ELF-1 (cell line): ENCODE data around the gene LRTM2.

Source experiments
- DNase-seq: peaks from one replicate; pipeline ENCODE4 v3.0.0-alpha.2; 2016; ENCODE audit warnings: low read depth, low spot score

The LRTM2 gene

DNA sequence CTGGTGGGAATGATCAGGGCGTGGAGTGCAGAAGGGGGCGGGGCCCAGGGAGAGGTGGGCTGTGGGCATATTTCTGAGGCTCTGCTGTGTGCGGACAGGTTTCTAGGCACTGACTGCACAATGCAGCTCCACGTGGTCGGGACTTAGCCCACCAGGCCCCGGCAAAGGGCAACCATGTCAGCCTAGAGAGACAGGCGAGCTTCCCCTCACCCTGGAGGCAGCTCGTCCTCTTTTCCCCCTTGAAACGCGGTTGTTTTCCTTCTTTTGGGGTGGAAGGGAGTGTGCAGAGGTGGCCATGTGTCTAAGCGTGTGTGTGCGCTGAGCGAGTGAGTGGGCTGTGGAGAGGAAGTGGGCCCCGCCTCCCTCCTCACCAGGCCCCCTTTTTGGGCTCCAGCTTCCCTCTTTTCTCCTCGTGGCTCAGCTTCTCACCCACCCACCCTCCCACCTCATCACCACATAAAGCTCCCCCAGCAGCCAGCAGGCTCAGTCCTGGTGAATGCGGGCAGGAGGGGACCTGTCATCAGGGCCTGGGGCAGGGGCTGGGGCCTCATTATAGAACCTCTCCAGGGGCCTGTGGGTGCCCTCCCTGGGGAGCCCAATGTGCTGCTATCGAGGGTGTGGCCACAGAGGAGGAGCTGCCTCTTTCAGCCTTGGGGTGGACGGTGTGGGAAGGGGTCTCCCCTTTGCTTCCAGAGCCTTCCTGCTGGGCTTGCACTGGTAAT lies 22.0 kb downstream of the LRTM2 start:
- no peak for DNase-seq

DNA sequence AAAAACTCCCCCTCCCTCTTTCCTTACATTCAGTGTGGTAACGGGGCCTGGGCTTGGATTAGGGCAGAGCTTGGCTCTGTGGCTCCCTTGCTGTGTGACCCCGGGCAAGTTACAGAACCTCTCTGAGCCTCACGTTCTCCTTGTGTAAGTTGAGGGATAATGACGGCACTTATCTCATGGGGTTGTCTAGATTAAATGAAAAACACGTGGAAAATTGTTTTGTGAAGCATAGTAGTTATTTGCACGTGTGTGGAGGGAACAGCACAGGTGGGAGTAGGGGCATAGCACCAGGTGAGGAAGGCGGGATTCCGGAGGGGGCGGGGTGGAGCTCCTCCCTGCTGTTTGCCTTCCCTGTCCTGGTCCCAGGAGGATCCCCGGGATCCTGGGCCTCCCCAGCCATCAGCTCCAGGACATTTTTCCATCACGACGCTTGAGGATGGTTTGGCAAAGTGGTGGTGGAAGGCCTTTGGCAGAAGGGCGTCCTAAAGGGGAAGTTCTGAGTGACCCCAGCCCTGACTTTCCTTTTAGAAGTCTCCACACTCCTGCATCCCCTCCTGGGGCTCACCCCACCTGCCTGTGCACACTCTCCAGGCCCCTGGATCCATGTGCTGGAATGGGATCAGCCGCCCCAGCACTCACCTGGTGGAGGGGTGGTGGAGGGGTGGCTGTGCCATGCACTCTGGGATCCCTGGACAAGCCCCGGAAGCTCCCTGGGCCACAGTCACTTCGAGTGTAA lies 22.7 kb downstream of the LRTM2 start:
- no peak for DNase-seq

DNA sequence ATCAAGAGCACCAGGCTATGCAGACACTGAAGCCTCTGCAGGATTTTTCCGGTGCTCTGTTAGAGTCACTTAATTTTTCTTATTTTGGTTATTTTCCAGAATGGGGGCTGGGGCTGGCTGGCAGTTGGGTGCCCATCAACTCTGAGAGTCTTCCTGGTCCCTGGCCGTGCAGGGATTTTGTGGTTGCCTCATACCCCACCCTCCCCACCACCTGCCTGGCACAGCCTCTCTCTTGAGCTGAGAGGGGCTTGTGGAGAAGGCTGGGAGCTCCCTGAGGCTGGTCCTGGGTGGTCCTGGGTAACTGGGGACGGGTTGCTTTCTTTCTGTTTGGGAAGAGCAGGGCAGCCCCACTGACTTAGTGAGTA lies 23.3 kb downstream of the LRTM2 start:
- DNase-seq: no peak

DNA sequence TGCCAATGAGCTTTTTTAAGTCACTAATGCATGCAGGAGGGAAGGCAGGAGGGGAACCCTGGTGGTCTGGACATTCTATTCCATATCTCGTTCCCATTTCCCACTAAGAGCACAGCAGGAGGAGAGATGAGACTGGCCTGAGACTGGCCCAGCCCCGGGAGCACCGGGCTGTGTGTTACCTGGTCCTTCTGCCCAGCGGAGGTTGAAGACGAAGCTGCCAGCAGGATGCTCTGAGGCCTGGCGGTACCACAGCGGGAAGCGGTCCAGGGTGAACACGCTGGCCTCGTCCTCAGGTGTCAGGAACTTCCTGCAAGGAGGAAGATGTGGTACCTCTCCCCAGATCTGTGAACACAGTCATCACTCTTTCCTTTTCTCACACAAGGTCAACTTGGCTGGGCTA lies 23.9 kb downstream of the LRTM2 start:
- no peak for DNase-seq

DNA sequence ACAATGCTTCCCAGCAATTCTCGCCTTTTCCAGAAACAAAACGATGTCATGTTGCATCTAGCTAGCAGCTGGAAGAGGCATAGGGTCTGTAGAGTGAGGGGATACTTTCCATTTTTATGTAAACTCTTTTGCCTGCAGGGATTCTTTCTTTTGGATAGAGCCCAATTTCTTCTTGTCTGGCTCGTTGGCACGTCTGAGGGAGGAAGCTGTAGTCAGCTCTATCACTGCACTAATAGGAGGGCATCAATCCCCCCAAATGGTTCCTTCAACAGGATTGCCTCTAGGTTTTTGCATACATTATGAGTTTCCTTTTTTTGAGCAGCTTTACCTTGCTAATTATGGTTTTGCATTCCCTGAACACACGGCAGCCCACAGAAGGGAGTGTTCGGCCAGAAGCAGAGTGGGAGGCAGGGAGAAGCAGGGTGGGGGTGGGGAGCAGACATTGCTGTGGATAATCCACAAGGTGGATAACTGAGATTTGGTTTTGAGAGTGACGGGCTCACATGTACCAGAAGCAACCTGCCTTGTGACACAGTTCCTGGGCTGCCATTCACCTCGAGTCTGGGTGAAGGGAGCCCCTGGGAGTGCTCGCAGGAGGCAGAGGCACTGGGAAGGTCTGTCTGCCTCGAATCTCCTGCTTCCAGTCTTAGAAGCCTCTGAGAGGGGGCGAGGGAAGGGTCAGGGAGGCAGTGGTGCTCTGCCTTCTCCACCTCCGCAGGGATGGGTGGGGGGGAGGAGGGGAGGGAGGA lies 24.5 kb downstream of the LRTM2 start:
- DNase-seq: no peak

DNA sequence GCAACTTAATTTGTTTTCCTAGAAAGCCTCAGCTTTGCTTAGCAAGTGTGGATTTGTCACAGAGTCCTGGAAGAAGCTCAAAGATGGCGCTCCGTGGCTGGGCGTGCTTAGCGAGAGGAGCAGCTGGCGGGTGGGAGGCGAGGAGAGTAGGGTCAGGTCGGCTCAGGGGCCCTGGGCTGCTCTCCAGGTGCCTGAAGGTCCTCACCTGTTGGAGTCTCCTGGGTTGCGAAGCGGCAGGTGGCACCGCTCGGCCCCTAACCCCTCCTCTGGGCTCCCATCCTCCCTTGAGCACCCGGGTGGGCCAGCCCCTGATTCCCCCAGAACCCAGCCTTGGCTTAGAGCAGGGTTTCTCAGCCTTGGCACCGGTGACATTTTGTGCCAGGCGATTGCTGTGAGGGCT lies 25.1 kb downstream of the LRTM2 start:
- no peak for DNase-seq

GRCh38 chr12:1845886-1846285 lies 25.5 kb downstream of the LRTM2 start:
- DNase-seq: no peak

- no peak for DNase-seq
Observed at GRCh38 chr12:1846421-1847405, 26.3 kb downstream of the LRTM2 start.

DNA sequence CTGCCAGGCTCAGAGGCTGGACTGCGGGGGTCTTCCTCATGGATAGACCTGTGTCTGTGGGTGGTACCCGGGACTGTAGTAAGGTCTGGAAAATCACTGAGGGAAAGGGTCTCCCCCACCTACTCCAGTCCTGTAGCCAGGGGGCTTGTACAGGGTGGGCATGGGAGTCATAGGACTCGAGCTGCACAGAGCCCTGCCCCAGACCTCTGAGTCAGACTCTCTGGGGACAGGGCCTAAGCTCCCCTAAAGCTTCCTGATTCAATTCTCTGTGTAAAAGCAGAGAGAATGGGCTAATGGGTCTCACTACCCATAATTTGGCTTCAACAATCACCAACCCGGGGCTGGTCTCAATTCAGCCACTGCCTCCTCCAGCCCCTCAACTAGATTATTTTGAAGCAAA lies 27.0 kb downstream of the LRTM2 start:
- no peak for DNase-seq

GRCh38 chr12:1848146-1848545 lies 27.8 kb downstream of the LRTM2 start:
- no peak for DNase-seq

- DNase-seq: no peak
Observed at GRCh38 chr12:1848745-1849144, 28.4 kb downstream of the LRTM2 start.

DNA sequence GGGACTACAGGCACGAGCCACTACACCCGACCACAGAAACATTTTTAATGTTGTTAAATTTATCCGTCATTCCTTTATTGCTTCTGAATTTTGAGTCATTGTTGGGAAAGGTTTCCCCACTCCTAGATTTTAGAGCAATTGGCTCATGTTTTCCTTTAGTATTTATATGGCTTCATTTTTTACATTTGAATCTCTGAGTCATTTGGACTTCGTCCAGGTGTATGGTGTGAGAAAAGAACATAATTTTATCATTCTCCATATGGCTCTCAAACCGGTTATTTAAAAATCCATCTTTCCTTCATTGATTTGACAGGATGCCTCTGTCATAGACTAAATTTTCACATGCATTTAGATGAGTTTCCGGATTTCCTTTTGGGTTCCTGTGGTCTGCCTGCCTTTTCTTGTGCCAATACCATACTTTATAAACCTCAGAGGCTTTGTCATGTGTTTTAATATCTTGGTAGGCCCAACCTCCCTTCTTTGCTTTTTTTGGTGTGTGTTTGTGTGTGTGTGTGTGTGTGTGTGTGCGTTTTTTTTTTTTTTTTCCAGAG lies 30.9 kb downstream of the LRTM2 start:
- DNase-seq: no peak

- no peak for DNase-seq
Observed at GRCh38 chr12:1852076-1852475, 31.7 kb downstream of the LRTM2 start.

GRCh38 chr12:1853716-1854115 lies 33.4 kb downstream of the LRTM2 start:
- DNase-seq: no peak

DNA sequence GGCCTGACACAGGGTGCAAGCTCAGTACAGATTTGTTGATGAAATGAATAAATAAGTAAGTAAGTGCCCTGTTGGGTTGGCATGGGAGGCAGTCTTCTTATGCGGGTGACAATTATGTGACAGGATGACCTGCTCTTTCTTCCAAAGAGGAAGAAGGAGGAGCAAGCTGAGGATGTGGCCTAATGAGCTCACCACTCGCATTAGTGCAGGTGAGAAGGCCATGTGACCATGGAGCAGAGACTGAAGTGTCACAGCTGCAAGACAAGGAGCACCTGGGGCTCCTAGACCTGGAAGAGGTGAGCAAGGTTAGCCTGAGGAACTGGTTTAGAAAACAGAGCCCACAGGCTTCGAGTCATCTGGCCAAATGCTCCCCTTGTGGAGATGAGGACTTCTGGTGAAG lies 34.9 kb downstream of the LRTM2 start:
- DNase-seq: no peak

DNA sequence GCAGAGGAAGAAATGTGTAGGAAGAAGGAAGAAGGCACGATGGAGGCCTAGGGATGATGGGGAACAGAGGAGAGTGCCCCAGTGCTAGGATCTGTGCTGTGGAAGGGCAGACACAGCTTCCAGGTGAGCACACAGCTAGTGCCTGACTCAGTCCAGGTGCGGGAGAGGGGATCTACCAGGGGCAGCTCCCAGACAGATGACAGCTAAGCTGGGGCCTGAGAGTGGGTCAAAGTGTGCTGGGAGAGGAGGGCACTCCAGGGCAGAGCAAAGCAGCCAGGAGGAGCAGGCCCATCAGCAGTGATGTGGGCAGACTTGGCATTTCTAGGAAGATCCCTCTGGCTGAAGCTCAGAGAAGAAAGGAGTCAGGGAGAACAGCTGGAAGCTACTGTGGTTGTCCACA lies 36.7 kb downstream of the LRTM2 start:
- DNase-seq: no peak

DNA sequence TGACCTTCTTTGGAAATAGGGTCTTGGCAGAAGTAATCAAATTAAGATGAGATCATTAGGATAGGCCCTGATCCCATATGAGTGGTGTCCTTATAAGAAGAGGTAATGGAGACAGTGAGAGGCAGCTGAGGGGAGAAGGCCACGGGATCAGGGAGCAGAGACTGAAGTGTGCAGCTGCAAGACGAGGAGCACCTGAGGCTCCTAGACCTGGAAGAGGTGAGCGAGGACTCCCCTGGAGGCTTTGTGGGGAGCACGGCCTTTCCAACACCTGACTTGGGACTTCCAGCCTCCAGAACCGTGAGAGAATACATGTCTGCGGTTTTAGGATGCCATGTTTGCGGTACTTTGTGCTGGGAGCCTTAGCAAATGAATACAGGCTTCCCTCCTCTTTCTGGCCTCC lies 37.5 kb downstream of the LRTM2 start:
- DNase-seq: no peak

- no peak for DNase-seq
Observed at GRCh38 chr12:1858456-1858855, 38.1 kb downstream of the LRTM2 start.

GRCh38 chr12:1859643-1860042 lies 39.3 kb downstream of the LRTM2 start:
- DNase-seq: peak; percentile 67

- DNase-seq: no peak
Observed at GRCh38 chr12:1862973-1863372, 42.6 kb downstream of the LRTM2 start.

DNA sequence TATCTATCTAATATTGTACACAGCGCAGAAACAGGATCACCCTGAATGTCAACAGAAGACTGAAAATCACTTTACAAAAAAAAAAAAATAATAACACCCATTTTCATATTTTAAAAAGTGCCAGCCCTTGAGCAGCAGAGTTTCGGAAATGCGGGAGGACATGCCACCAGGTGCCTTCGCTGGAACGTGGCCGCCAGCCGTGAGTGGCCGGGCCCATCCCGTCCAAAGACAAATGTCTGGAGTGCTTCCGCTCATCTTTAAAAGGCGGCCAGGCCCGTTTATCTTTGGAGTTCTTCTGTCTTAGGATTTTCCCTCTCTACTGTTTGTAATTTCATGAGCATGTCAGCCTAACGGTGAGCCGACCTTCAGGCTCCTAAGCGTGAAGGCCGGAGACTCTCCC lies 43.5 kb downstream of the LRTM2 start:
- DNase-seq: no peak
